CD4-positive, alpha-beta T cell treated with Interleukin-15 for 4 hours (primary cell): ENCODE measurements around the gene TTC39C.
"Not testable (repeated sequence)": the region's sequence is repeated elsewhere in the genome, so short reads cannot be mapped to it uniquely, and the experiment has no call there.

Experiments
- DNase-seq: peaks from one replicate; pipeline ENCODE4 v3.0.0-alpha.2; 2020; ENCODE audit warnings: low spot score

The TTC39C gene

GRCh38 chr18:24054130-24054529 is 39.6 kb downstream of the TTC39C start:
- no peak for DNase-seq

- no peak for DNase-seq
Observed at GRCh38 chr18:24055009-24055804, 40.7 kb downstream of the TTC39C start.

GRCh38 chr18:24055878-24056277 is 41.3 kb downstream of the TTC39C start:
- DNase-seq, result no peak

GRCh38 chr18:24056506-24056905 is 42.0 kb downstream of the TTC39C start:
- no peak for DNase-seq

GRCh38 chr18:24057804-24058203 is 43.2 kb downstream of the TTC39C start:
- DNase-seq, result no peak

GRCh38 chr18:24059385-24059784 is 44.8 kb downstream of the TTC39C start:
- DNase-seq, result not testable (repeated sequence)

- no peak for DNase-seq
Observed at GRCh38 chr18:24060644-24061043, 46.1 kb downstream of the TTC39C start.

- DNase-seq, result peak; percentile 52
Observed at GRCh38 chr18:24063121-24063731, 48.7 kb downstream of the TTC39C start.

GRCh38 chr18:24064391-24065100 is 50.0 kb downstream of the TTC39C start:
- no peak for DNase-seq

GRCh38 chr18:24065906-24066305 is 51.4 kb downstream of the TTC39C start:
- DNase-seq, result no peak

- DNase-seq, result no peak
Observed at GRCh38 chr18:24068945-24069693, 54.6 kb downstream of the TTC39C start.

GRCh38 chr18:24071029-24071428 is 56.5 kb downstream of the TTC39C start:
- no peak for DNase-seq

- no peak for DNase-seq
Observed at GRCh38 chr18:24071779-24072178, 57.2 kb downstream of the TTC39C start.

GRCh38 chr18:24072743-24073142 is 58.2 kb downstream of the TTC39C start:
- no peak for DNase-seq

- DNase-seq, result no peak
Observed at GRCh38 chr18:24073791-24074190, 59.2 kb downstream of the TTC39C start.

GRCh38 chr18:24074757-24075156 is 60.2 kb downstream of the TTC39C start:
- not testable (repeated sequence) for DNase-seq

GRCh38 chr18:24075767-24076597 is 61.4 kb downstream of the TTC39C start:
- peak; percentile 85 for DNase-seq

GRCh38 chr18:24076950-24077349 is 62.4 kb downstream of the TTC39C start:
- no peak for DNase-seq

- DNase-seq, result no peak
Observed at GRCh38 chr18:24078391-24078790, 63.8 kb downstream of the TTC39C start.

- DNase-seq, result no peak
Observed at GRCh38 chr18:24080861-24081260, 66.3 kb downstream of the TTC39C start.

- no peak for DNase-seq
Observed at GRCh38 chr18:24083550-24083949, 69.0 kb downstream of the TTC39C start.
